22Rv1 (cell line): ENCODE data around the gene TOGARAM1.

Experiments
- ZFX ChIP-seq: fragments of 450-650 bp; IDR thresholded peaks from 2 replicates; pipeline ENCODE4 v1.6.1; 2017; ENCODE audit warnings: antibody characterized with exemption, borderline replicate concordance
- TF ChIP-seq, protein P1 (sequence below): fragments of 450-650 bp; IDR thresholded peaks from 2 replicates; pipeline ENCODE4 v1.5.1; 2017; ENCODE audit warnings: mild to moderate bottlenecking

DNA sequence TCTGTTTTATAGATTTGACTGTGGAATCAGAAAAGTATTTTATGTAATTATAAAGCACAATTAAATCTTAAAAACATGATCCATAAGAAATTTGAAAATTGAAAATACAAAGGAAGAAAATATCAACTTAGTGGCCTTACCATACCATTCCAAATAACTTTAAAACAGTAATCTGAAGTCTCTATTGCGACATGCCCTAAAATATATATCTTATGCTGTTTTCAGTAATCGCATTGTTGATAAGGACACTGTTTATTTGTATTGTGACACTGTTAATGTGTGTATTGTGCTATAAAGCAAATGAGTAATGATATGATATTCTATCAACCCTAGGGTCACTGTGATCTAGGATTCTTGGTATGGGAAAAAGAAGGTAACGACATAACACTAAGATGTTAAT, 7.2 kb upstream of the TOGARAM1 start:
- TF ChIP-seq, protein P1, sequence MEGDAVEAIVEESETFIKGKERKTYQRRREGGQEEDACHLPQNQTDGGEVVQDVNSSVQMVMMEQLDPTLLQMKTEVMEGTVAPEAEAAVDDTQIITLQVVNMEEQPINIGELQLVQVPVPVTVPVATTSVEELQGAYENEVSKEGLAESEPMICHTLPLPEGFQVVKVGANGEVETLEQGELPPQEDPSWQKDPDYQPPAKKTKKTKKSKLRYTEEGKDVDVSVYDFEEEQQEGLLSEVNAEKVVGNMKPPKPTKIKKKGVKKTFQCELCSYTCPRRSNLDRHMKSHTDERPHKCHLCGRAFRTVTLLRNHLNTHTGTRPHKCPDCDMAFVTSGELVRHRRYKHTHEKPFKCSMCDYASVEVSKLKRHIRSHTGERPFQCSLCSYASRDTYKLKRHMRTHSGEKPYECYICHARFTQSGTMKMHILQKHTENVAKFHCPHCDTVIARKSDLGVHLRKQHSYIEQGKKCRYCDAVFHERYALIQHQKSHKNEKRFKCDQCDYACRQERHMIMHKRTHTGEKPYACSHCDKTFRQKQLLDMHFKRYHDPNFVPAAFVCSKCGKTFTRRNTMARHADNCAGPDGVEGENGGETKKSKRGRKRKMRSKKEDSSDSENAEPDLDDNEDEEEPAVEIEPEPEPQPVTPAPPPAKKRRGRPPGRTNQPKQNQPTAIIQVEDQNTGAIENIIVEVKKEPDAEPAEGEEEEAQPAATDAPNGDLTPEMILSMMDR = no peak
- no peak for TF ChIP-seq ZFX
